GM19023 (cell line): Measurements from ENCODE around the gene PTPN4.
"Not testable (repeated sequence)": the region's sequence is repeated elsewhere in the genome, so short reads cannot be mapped to it uniquely, and the experiment has no call there.

ENCODE experiments used
- ATAC-seq: cut with Tn5 transposase; IDR thresholded peaks from one replicate; pipeline ENCODE4 v1.9.1; 2021; ENCODE audit warnings: mild to moderate bottlenecking, moderate library complexity; ENCODE audit not compliant: unreplicated experiment

Gene PTPN4

GRCh38 chr2:120012771-120013596 is 253.3 kb downstream of the PTPN4 start, which contains the start of gene EPB41L5:
EPB41L5 (plus strand) TSS chr2:120013077; CDS start chr2:120019085, 6,008 bp downstream.
- peak; percentile 91 for ATAC-seq

- peak; percentile 4 for ATAC-seq
Observed at GRCh38 chr2:120013597-120014223, 254.0 kb downstream of the PTPN4 start.

DNA sequence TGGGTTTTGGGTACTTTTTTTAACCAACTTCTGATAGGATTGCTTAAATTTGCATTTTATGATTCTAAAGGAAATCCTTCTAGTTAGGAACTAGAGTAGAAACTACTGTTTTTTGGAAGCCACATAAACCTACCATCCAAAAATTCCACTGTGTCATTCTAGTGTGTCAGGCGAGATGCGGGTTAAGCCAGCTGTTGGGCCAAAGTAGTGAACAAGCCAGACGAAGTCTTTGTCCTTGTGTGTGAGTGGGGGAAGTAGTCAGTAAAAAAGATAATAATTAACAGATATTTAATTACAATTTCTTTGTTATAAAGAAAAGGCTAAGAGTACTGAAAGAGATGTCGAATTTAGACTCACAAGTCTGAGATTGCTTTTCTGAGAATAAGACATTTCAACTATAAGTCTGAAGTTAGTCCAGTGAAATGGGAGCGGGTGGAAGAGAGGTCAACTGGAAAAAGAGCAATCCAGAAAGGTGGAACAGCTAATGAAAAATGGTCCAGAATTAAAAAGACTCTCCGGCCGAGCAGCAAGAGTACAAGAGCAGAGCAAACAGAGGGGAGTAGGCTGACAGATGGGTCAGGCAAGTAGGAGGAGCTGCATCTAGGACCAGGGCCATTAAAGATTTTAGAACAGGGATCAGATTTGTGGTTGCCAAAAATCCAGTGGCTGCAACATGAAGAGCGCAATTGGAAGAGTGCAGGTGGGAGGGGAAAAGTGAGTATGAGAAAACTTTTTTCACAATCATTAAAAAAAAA is 254.7 kb downstream of the PTPN4 start:
- ATAC-seq: no peak

DNA sequence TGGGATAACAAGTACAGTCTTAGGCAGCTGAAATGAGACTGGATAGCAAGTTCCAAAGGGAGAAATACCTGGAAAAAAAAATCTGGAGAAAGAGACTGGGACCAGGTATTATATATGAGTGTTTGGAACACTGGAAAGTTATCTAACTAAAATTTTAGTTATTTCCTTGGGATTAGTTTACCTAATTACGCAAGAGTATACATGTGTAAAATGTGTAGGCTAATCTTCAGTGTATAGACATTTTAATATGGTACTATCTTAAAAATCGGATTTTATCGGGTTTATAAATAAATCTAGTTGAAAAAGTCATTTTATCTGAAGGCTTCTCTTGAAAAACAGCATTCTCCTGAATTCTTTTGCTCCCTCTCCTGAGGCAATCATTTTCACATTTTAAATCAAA is 257.1 kb downstream of the PTPN4 start:
- ATAC-seq: no peak

GRCh38 chr2:120017201-120017600 is 257.5 kb downstream of the PTPN4 start:
- ATAC-seq: no peak

GRCh38 chr2:120018549-120018948 is 258.8 kb downstream of the PTPN4 start:
- no peak for ATAC-seq

GRCh38 chr2:120020554-120020953 is 260.8 kb downstream of the PTPN4 start:
- no peak for ATAC-seq

GRCh38 chr2:120022505-120022904 is 262.8 kb downstream of the PTPN4 start:
- not testable (repeated sequence) for ATAC-seq

- ATAC-seq: no peak
Observed at GRCh38 chr2:120026890-120027289, 267.2 kb downstream of the PTPN4 start.

DNA sequence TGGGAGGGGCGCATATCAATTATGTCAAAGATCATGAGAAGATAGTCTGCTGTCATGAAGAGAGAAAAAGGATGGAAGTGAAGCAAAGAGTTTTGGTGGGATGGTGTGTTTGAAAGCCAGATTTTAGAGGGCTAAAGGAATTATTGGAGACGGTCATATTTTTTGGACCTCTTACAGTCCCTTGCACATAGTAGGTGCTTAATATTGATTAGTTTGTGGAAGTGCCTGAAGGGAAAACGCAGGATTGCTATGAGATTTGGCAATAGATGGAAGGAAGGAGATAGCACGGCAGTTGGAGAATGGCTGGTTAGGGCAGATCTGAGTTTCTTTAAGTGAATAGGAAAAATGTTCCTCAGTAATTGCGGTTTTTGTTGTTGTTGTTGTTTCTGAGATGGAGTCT is 269.1 kb downstream of the PTPN4 start:
- ATAC-seq: no peak

GRCh38 chr2:120029672-120030640 is 270.2 kb downstream of the PTPN4 start:
- ATAC-seq: no peak

DNA sequence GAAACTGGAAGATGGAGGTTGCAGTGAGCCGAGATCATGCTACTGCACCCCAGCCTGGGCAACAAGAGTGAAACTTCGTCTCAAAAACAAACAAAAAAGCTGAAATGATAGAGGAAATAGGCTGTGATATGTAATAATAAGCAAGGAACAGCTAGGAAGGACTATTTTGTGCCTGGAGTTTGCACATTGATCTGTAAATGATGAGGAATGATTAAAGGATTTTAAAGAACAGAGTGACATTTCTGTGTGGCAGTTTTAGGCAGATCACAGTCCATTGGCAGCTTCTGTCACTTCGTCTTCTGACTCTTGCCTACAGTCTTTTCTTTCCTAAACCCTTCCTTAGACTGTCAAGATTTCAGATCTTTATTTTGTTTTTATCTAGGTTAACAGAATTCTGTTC is 272.6 kb downstream of the PTPN4 start:
- ATAC-seq: no peak
